HCT116 (cell line): Measurements from ENCODE around the gene ILDR1. TPM values are rescaled to one million over a fixed set of nuclear protein-coding genes. Genes with fewer than 3 reads are reported as not detected.
A peak's percentile ranks its signal among the peaks of the same experiment; 100 is the strongest.

Experiments
- ATAC-seq: fragments of 200-7000 bp; cut with Tn5 transposase; 2 replicates; pipeline ENCODE4 v1.9.1; 2020; ENCODE audit warnings: mild to moderate bottlenecking, moderate library complexity
- BruUV-seq: library from RNA; stranded (reverse); fragments of 400-500 nt; replicated peaks from 2 replicates; lab custom pipeline; 2021; lab: Mats Ljungman, UMichigan
- CTCF ChIA-PET: fragments of 300-600 bp; sonication (Branson Sonifier 250); formaldehyde crosslinking; loops from one replicate; lab custom pipeline; 2021; ENCODE audit warnings: antibody characterized with exemption; lab: Charles Lee
- POLR2A ChIA-PET: fragments of 300-600, 350-600 bp; sonication (Branson Sonifier 250); formaldehyde crosslinking; loops from one replicate; lab custom pipeline; 2021; ENCODE audit warnings: antibody characterized with exemption; lab: Charles Lee
- RAD21 ChIA-PET, 2 experiments: fragments of 300-600 bp; sonication (Branson Sonifier 250); formaldehyde crosslinking; loops; one replicate each; lab custom pipeline; 2023; ENCODE audit warnings: low total read pairs in 2 of 2; ENCODE audit not compliant: uncharacterized antibody in 2 of 2, unreplicated experiment in 2 of 2, low non-redundant PET in 1 of 2; lab: Charles Lee
- DNase-seq: peaks from one replicate; pipeline ENCODE4 v3.0.0-alpha.2; 2010; ENCODE audit warnings: low read depth, low spot score
- H2AFZ ChIP-seq: fragments of 200-600 bp; shearing (Covaris generic), sonication (generic); 2 replicates; pipeline ENCODE4 v1.6.1; 2017; ENCODE audit warnings: low read depth, mixed run types, mixed read lengths, antibody characterized with exemption, low read length; ENCODE audit not compliant: poor library complexity, severe bottlenecking
- H3K27ac ChIP-seq: 2 replicates; pipeline ENCODE4 v1.5.1; 2012; ENCODE audit warnings: low read depth, low read length
- H3K27me3 ChIP-seq: fragments of 200-600 bp; sonication (generic); 2 replicates; pipeline ENCODE4 v1.6.1; 2016; ENCODE audit warnings: mixed run types, low read length, mixed read lengths; ENCODE audit not compliant: insufficient read depth
- H3K36me3 ChIP-seq, 2 experiments: fragments of 200-500 bp in 1 of 2; fragments of 200-600 bp in 1 of 2; sonication (Bioruptor generic) in 1 of 2; sonication (generic) in 1 of 2; 2 replicates each; pipeline versions ENCODE4 v1.5.1 to v1.6.1; 2014 to 2016; ENCODE audit warnings: low read length in 2 of 2, inconsistent platforms in 1 of 2, mixed read lengths in 1 of 2, mixed run types in 1 of 2; ENCODE audit not compliant: insufficient read depth in 2 of 2, control insufficient read depth in 1 of 2
- H3K4me1 ChIP-seq, 2 experiments: fragments of 200-600 bp in 1 of 2; sonication (generic) in 1 of 2; 2 replicates each; pipeline versions ENCODE4 v1.5.1 to v1.6.1; 2012 to 2017; ENCODE audit warnings: low read length in 2 of 2, inconsistent platforms in 1 of 2, mild to moderate bottlenecking in 1 of 2, mixed read lengths in 1 of 2, mixed run types in 1 of 2, moderate library complexity in 1 of 2; ENCODE audit not compliant: insufficient read depth in 2 of 2, control insufficient read depth in 1 of 2
- H3K4me2 ChIP-seq: fragments of 200-600 bp; sonication (generic); 2 replicates; pipeline ENCODE4 v1.6.1; 2017; ENCODE audit warnings: mixed run types, low read length, mixed read lengths
- H3K4me3 ChIP-seq, 2 experiments: fragments of 200-600 bp in 1 of 2; sonication (generic) in 1 of 2; replicated peaks in 1 of 2; 2 replicates each; pipeline ENCODE4 v1.5.1; 2011 to 2016; ENCODE audit warnings: low read length in 2 of 2, control low read depth in 1 of 2, low read depth in 1 of 2, mild to moderate bottlenecking in 1 of 2, mixed read lengths in 1 of 2, mixed run types in 1 of 2
- H3K79me2 ChIP-seq: fragments of 200-600 bp; sonication (generic); 2 replicates; pipeline ENCODE4 v1.6.1; 2017; ENCODE audit warnings: mild to moderate bottlenecking, mixed run types, low read length, moderate library complexity, mixed read lengths; ENCODE audit not compliant: insufficient read depth
- H3K9ac ChIP-seq: fragments of 200-600 bp; sonication (generic); 2 replicates; pipeline ENCODE4 v1.6.1; 2016; ENCODE audit warnings: low read length, mixed read lengths
- H3K9me2 ChIP-seq: fragments of 200-600 bp; sonication (generic), shearing (Covaris generic); 2 replicates; pipeline ENCODE4 v1.6.1; 2017; ENCODE audit warnings: mixed run types, mild to moderate bottlenecking, moderate library complexity; ENCODE audit not compliant: insufficient read depth
- H3K9me3 ChIP-seq, 2 experiments: fragments of 200-500 bp in 1 of 2; fragments of 200-600 bp in 1 of 2; sonication (Bioruptor generic) in 1 of 2; sonication (generic) in 1 of 2; 2 replicates each; pipeline ENCODE4 v1.6.1; 2014 to 2017; ENCODE audit warnings: low read length in 2 of 2, mixed read lengths in 2 of 2, inconsistent platforms in 1 of 2, low read depth in 1 of 2, mild to moderate bottlenecking in 1 of 2, mixed run types in 1 of 2, moderate library complexity in 1 of 2; ENCODE audit not compliant: control insufficient read depth in 1 of 2, insufficient read depth in 1 of 2
- H4K20me1 ChIP-seq: fragments of 200-600 bp; sonication (generic), shearing (Covaris generic); 2 replicates; pipeline ENCODE4 v1.6.1; 2017; ENCODE audit warnings: mixed run types, mild to moderate bottlenecking, moderate library complexity; ENCODE audit not compliant: insufficient read depth
- CBX3 ChIP-seq: IDR thresholded peaks from 2 replicates; pipeline ENCODE4 v1.6.1; 2012; ENCODE audit warnings: low read depth
- CTCF ChIP-seq, 3 experiments: fragments of 200-600 bp in 1 of 3; sonication (generic) in 1 of 3; IDR thresholded peaks in 2 of 3; conservative IDR thresholded peaks in 1 of 3; 2 replicates each; pipeline ENCODE4 v1.5.1; 2012 to 2017; ENCODE audit warnings: low read depth in 2 of 3, low read length in 2 of 3, antibody characterized with exemption in 1 of 3, borderline replicate concordance in 1 of 3, control low read depth in 1 of 3, mild to moderate bottlenecking in 1 of 3, mixed read lengths in 1 of 3, mixed run types in 1 of 3, moderate library complexity in 1 of 3; ENCODE audit not compliant: insufficient read depth in 1 of 3
- EGR1 ChIP-seq: IDR thresholded peaks from 2 replicates; pipeline ENCODE4 v1.6.1; 2012; ENCODE audit warnings: low read depth
- EZH2phosphoT487 ChIP-seq: fragments of 200-600 bp; IDR thresholded peaks from 2 replicates; pipeline ENCODE4 v1.6.1; 2018; ENCODE audit warnings: antibody characterized with exemption, borderline replicate concordance
- FOSL1 ChIP-seq: IDR thresholded peaks from 2 replicates; pipeline ENCODE4 v1.6.1; 2012; ENCODE audit warnings: low read depth
- JUND ChIP-seq: IDR thresholded peaks from 2 replicates; pipeline ENCODE4 v1.6.1; 2012
- MAX ChIP-seq: IDR thresholded peaks from 2 replicates; pipeline ENCODE4 v1.6.1; 2012
- RAD21 ChIP-seq: IDR thresholded peaks from 2 replicates; pipeline ENCODE4 v1.6.1; 2012; ENCODE audit warnings: low read depth, mild to moderate bottlenecking
- REST ChIP-seq: IDR thresholded peaks from 2 replicates; pipeline ENCODE4 v1.6.1; 2012; ENCODE audit warnings: low read depth
- TCF7L2 ChIP-seq: IDR thresholded peaks from 2 replicates; pipeline ENCODE4 v1.7.0; 2011; ENCODE audit warnings: borderline replicate concordance, inconsistent platforms; ENCODE audit not compliant: insufficient read depth, insufficient read length; ENCODE audit errors: extremely low read depth
- ZBTB33 ChIP-seq: IDR thresholded peaks from 2 replicates; pipeline ENCODE4 v1.6.1; 2011; ENCODE audit warnings: mild to moderate bottlenecking, low read length, moderate library complexity; ENCODE audit not compliant: insufficient replicate concordance; ENCODE audit errors: extremely low read depth
- ZFX ChIP-seq: fragments of 450-650 bp; IDR thresholded peaks from 2 replicates; pipeline ENCODE4 v1.6.1; 2017
- ZNF274 ChIP-seq: fragments of 200-500 bp; sonication (Bioruptor generic); IDR thresholded peaks from 2 replicates; pipeline ENCODE4 v1.6.1; 2014; ENCODE audit warnings: mild to moderate bottlenecking, low read depth, low read length, inconsistent platforms
- intact Hi-C: fragments of 100-400 bp; cut with micrococcal nuclease; formaldehyde crosslinking; loops from 2 replicates; pipeline ENCODE4 v1.10.0; 2022
- total RNA-seq: library from RNA; stranded (reverse); gene quantifications from one replicate; pipeline ENCODE4 v1.2.1, GENCODE V29; 2021; ENCODE audit not compliant: unreplicated experiment

The ILDR1 gene
- total RNA-seq, 1 experiment from 2014 or later: 2.9 TPM

- Histone ChIP-seq H3K27me3 (no peaks in the 10 kb centered on the region), H3K9me3 (no peaks in the 10 kb centered on the region), H3K4me2 (no peak overlapping the region), H3K36me3 (no peaks in the 10 kb centered on the region), H3K9ac (no peak overlapping the region), H3K9me2 (no peaks in the 10 kb centered on the region), H3K27ac (no peak overlapping the region), H3K4me3 (no peak overlapping the region), H3K79me2 (no peaks in the 10 kb centered on the region), H3K4me1 (peaks cover 0 to 3% of the 10 kb centered on the region in 2 experiments; a peak in 1 of 4 replicates), H2AFZ (no peak overlapping the region), H4K20me1 (no peaks in the 10 kb centered on the region)
- DNase-seq: no peak
- BruUV-seq: no TSS peak
- peak; percentile 52 for ATAC-seq
- TF ChIP-seq ZFX (no peak), CBX3 (no peak), REST (no peak), FOSL1 (no peak), ZBTB33 (no peak), EGR1 (no peak), RAD21 (no peak), MAX (no peak), ZNF274 (no peak), TCF7L2 (no peak), CTCF (IDR thresholded peaks at IDR 0.05 in 2 of 3, conservative IDR thresholded peaks at IDR 0.05 in 1 of 3; ENCODE audit: borderline replicate concordance in 1 of 3, insufficient read depth in 1 of 3, low read depth in 2 of 3, low read length in 2 of 3) (no peak), EZH2phosphoT487 (no peak), JUND (no peak)
- CTCF ChIA-PET: no interaction called here
- RAD21 ChIA-PET: no interaction called here
- POLR2A ChIA-PET: no interaction called here
- intact Hi-C loops: no loop called here
These were observed 21.0 kb downstream of the ILDR1 start for GRCh38 chr3:122000936-122001605.
